GM21447 (cell line): ENCODE measurements around the gene SGMS1.
"Not testable (repeated sequence)": the region's sequence is repeated elsewhere in the genome, so short reads cannot be mapped to it uniquely, and the experiment has no call there.

ENCODE experiments used
- ATAC-seq: cut with Tn5 transposase; IDR thresholded peaks from one replicate; pipeline ENCODE4 v1.9.1; 2021; ENCODE audit not compliant: unreplicated experiment

The SGMS1 gene

DNA sequence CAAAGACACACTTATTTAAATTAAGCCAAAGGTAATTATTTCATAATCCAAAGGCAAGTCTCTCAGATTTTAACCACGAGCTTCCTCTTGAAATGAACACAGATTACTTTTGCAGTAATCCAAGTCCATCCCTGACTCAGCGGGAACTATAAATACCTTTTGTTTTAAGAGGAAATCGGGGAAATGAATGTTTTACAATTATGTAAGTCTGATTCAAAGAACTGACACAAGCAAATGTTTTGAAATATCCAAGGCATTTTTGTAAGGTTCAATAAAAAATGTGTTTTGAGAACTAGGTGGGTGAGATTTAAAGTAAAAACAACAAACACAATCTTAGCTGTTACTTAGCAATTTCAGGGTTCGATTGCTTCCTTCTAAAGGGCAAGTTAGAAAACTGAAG, 192.6 kb downstream of the SGMS1 start:
- no peak for ATAC-seq

DNA sequence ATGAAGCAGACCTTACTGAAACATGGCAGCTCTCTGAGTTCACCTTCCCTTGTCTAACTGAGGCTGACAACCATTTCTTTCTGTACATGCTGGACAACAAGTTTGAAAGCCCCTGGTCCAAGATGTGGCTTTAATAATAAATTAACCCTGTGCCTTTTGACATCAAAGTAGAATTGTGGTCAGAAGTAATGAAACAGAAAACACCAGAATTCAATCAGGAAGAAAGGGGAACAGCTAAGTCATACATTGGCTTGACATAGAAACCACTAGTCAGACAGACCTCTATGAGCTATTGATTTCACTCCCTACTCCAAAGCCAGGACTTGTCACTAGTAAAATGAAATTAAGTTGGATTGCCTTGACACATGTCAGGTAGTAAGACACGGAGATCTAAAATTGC, 197.3 kb downstream of the SGMS1 start:
- ATAC-seq = peak; percentile 74

DNA sequence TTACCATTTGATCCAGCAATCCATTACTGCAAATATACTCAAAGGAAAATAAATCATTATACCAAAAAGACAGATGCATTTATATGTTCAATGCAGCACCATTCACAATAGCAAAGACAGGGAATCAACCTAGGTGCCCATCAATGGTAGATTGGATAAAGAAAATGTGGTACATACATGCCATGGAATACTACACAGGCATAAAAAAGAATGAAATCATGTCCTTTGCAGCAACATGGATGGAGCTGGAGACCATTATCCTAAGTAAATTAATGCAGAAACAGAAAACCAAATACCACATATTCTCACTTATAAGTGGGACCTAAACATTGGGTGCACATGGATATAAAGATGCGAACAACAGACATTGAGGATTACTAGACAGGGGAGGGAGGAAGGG, 198.5 kb downstream of the SGMS1 start:
- ATAC-seq = not testable (repeated sequence)

DNA sequence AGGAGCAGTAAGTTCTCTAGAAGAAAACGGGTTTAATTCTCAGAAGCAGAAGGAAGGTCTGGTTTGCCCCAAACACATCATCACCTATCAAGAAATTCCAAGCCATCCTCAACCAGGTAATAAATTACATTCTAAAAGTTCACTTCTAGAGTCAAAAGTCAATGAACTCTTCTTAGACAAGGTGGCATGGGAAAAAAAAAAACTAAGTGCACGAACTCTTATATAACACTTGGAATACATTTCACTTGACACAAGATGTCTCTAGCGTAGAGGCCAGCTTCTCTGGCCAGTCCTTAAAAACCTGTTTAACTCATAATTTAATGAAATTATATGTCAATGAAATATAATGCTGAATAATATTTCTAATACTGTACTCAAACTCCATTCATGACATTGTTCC, 200.3 kb downstream of the SGMS1 start:
- ATAC-seq = no peak

DNA sequence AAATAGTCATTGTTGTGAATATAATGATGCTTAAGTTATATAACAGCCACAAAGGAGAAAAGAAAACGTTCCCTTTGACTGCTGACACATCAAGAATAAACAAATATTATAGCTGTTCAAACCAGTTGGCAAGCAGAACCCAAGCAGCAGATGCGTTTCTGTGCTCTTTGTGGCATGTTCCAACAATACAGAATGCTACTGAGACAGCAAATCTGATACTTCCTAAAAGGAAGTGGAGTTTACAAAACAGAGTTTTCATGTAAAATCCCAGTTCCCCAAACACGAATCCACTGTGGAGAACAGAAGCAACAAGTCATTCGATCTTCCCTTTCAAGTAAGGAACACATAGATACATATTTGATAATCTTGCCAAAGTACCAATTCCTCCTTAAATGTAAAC, 201.5 kb downstream of the SGMS1 start:
- ATAC-seq = no peak

DNA sequence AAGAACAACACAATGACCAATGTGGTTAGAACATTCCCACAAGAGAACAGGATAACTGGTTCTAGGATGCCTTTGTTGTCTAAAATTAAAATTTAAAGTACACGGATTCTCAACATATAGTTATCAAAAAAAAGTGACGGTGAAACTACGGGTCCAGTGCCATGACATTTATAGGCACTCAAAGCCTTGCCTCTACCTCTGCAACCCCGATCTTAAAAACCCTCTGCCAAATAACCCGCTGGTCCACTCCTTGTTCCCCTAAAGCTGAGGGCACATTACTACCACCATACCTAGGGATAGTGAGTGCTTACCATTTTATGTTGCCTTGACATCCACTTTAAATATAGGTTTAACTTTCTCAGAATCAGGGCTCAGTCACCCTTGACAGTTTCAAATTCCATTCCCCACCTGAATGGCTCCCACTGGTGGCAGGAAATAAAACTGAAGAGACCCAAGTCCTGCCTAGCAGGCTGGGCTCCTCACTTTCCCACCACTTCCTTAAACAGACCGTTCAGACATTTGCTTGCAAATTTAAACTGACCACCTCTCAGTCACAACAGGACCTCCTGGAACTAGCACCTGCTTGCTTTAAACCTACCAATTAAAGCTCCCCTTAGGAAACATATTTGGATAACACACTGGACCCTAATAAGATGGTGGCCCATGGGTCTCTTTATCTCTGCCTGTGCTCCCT, 202.6 kb downstream of the SGMS1 start:
- ATAC-seq = peak; percentile 39

DNA sequence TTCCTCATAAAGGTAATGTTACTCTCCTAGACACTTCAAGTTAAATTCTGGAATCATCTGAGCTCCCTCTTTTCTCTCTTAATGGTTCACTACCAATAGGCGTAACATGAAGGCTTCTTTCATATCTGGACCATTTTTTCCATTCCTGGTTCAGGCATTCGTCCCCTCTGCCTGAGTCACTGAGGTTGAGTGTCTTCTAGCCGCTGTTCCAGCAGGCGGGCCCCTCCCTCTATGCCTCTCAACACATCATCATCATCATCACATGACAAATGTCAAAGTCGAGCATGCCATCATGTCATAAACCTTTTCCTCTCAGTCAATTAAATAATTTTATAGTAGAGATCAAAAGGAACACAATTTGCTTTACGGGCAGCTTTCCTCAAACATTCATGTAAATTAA, 203.6 kb downstream of the SGMS1 start:
- ATAC-seq = no peak

DNA sequence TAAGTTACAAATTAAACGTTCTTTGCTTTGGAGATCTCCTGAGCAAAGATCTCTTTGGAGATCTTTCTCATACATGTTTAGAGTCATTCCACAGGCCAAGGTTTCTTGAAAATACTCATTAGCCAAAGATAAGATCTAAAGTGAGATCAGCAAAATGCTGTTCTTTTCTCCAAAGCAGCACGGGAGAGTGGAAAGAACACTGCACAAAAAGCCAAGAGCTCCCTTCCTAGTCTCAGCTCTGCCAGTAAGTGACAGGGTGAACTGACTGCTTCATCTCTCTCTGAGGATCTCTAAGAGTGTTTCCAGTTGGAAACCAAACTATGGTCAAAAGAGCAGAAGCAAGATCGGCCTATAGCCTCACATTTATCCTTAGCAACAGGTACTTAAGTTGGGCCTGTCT, 204.0 kb downstream of the SGMS1 start:
- no peak for ATAC-seq

DNA sequence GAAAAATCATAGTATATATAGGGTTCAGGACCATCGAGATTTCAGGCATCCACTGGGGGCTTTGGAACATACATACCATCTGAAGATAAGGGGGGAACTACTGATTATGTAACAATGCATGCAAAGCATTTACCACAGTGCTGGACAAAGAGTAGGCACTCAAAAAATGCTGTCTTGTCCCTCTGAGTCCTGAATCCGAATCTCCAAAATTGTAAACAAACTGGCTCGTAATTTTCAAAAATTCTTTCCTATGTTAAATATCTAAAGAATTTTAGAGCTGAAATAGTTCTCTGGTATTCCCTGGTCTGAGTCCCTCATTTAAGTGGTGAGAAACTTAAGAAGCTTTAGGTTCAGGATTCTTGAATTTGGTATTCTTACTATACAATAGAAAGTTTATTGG, 204.7 kb downstream of the SGMS1 start:
- no peak for ATAC-seq

DNA sequence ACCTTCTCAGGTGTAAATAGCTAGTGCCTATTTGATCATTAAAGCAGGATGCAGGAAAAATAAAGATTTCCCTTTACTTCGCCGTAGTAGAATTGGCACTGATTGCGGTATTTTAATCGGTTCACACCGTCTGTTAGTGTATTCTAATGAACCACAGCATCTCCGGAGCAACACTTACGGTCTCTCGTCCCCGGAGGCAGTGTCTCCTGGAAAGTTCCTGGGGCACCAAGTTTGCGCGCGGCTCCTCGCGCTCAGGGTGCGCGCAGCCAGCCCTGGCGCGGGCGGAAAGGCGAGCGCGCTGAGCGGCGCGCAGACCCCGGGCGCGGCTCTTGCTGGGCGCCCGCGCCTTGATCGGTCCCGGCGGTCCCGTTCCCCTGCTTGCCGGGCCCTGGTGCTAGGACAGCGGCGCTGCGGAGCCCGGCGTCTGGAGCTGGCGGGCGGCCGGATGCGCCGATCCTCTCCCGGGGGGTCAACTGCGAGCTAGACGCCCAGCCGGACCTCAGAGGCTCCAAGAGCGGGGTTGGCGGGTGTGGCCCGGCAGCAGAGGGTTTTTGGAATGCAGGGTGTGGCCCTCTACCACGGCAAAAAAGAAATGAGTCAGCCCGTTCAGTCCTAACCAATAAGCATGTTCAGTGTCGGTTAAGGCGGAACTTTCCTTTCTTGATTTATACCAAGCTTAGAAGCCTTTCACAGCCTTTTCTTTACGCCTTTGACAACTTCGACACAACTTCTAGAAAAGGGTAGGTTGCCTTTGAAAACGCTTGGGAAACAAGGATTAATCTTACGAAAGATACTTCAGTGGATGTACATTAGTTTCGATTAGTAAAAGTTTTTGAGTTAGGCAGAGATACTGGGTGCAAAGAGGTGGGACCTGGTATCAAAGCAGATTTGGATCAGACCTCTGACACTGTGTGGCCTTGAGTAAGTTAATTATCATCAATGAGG, 205.6 kb downstream of the SGMS1 start:
- peak; percentile 72 for ATAC-seq

DNA sequence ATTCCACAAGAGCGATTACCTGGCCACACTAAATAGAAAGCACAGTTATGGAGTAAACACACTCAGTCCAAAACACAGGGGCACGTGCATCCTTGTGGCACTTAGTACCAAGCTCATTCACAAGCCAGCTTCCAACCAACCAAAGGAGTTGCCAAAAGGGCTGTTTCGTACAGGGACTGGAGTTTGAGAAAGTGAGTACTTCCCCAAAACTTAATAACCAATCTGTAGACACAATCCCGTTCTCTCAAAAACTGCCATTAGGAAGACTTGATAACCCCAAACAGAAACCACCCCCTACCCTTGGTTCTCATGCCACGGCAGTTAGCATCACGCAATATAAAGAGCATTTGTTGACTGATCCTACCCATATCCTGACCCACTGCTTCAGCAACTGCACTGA, 206.3 kb downstream of the SGMS1 start:
- ATAC-seq = peak; percentile 6

DNA sequence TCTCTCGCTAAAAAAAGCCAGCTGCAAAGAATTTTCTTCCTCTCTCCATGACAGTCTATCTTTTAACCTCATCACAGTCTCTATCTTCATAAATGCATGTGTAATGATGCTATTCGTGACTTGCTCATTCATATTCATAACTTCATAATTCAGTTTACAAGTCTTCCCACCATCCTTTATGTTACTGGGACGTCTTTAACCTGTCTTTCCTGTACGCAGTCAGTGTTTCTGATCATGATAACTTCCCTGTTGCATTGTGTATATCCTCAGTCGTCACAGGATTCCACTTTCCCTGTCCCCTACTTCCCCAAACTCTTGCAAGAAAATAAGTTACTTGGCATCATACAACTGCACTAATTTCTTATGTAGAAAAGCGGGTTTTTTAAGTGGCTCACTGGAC, 206.9 kb downstream of the SGMS1 start:
- no peak for ATAC-seq

DNA sequence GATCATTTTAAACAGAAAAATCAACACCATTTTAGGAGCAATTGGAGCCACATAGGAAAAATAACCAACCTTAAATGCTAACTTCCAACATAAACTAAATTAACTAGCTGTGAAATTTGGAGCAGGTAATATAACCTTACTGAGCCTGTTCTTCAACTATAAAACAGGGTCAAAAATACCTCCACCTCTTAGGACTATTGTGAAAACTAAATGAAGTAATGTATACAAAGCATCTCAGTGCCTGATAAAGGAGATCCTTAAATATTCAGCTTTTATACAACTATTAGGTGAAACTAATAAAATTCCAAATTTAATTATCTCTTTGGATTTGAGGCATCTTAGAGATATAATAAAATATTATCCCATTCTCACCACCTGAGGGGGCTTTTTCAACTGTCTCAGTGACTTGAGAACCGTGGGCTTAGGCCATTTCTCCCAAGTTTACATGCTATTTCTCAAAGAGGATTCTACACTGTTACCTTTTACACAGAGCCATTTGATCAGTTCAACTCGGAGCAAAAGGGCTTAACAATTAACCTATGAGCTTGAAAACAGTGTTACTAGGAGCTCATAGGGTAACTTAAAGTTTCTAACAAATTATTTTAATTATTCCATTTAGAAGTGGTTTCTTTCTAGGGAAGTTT, 207.5 kb downstream of the SGMS1 start:
- no peak for ATAC-seq

DNA sequence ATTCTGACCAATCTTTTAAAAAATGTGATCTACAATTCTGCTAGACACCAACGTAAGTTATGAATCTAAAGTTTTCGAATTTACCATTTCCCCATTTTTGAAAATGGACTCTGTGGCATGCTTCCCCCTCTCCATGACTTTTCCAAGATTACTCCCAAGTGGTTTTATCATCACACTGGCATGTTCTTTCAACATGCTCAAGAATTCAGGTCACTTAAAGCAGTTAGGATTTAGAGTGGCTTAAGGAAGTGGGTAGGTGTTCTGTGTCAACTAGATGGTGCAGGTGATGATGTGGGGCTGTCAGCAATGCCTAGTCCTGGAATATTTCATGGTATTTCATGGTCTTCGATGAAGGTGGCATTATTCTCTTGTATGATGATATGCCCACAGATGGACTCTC, 208.5 kb downstream of the SGMS1 start:
- no peak for ATAC-seq

DNA sequence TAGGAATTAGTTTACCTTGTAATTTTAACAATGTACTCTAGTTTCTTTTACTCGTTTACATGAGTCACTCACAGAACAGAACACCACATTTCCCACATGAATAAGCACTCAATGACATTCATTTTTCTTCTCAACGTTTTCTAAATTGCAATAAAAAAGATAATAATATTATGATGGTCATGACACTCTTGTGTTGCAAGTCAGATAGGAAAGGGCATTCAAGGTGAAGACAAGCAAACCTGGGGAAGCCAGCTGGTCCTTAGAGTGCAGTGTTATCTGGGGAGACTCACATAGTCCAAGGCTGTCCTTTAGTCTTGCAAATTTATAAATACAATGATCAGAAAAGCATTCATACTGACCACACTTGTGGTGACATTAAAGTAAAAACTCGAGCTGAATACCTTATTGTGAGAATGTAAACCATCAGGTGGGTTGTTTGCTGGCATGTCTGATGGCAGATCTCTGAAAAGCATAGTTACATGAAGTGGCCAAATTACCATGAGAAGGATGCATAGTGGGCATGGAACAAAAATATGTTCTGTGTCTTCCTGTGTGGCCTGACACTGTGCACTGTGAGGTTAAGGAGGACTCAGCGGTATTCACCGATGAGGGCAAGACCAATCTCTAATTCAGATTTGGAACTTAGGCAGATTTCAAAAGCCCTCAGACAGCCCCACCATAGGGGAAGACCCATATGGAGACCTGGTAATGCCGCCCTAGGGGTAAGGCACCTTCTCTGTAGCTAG, 213.5 kb downstream of the SGMS1 start:
- ATAC-seq = no peak

DNA sequence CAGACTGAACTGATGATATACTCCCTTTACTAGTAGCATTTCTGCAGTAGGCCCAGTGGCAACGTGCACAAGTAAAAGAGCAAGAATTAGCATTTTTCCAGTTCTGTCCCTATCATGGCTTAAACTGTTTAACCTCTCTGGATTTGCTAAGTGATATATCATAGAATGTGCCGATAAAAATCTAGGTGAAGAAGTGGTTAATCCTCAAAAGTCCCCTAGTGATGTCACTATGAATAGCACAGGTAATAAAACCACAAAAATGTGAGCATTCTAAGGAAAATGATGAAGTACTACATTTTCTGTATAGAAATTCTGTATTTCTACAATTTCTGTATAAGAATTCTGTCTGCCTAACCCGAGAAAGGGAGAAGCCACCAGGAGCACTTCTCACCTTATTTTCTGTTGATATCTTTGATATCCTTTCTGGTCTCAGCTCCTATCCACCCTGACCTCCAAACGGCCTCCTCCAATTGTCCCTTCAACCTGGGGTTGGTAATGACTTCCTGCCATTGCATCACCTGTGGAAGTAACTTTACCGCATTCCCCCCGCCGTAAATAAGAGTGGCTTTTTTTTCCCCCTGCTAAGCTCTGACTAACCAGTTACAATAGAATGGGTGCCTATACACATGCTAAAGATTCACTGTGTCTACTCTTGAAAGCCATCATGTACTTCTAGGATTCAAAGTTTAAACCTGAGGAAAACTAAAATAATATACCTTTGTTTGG, 216.5 kb downstream of the SGMS1 start:
- ATAC-seq = no peak

DNA sequence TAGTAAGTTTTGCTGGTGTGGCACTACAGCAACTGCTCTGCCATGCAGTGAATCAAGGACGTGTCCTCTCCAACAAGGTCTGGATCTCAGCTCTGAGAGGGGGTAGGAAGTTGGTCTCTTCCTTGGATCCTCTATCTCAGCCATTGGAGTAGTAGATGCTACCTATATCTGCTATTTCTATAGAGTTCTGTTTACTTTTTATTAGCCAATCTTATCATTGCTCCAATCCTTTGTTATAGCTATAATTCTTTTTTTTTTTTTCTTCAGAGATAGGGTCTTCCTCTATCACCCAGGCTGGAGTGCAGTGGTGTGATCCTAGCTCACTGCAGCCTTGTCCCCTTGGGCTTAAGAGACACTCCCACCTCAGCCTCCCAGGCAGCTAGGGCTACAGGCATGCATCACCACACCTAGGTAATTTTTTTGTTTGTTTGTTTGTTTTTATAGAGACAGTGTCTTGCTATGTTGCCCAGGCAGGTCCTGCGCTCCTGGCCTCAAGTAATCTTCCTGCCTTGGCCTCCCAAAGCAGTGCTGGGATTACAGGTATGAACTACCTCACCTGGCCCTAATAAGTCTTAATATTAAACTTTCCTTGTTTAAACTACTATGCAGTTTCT, 217.2 kb downstream of the SGMS1 start:
- ATAC-seq = no peak

DNA sequence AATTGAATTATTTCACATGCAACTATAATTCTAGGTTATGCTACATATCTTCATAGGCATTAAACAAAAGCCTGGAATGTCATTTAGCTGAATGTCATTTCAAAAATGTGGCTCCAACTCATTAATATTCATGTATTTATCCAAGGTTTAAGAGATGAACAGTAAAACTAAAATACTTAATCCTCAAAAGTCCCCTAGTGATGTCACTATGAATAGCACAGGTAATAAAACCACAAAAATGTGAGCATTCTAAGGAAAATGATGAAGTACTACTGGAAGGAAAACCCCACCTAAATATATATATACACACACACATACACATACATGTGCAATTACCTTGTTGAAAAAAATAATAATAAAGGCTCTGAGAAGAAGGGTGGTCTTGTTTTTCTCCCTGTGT, 218.0 kb downstream of the SGMS1 start:
- no peak for ATAC-seq

DNA sequence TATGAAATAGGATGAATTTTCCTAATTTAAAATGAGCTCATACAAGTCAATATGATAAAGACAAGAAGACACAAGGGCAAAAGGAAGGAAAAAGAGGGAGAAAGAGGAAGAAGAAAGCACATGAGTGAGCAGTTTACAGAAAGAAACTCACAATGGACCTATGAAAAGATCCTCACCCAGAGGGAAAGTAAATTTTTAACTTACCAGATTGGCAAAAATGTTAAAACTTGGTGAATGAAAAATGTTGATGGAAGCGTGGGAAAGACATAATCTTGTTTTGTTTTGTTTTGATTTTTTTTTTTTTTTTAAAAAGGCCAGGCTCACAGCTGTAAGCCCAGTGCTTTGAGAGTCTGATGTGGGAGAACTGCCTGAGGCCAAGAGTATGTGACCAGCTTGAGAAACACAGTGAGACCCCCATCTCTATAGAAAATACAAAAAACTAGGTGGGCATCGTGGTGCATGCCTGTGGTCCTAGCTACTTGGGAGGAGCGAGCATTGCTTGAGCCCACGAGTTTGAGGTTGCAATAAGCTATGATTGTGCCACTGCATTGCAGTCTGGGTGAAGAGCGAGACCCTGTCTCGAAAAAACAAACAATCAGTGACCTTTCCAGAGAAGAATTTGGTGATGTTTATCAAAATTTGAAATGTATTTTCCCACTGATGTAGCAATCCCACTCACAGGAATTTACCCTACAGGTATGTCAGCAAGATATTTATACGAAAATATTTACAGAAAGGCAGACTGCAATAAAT, 219.6 kb downstream of the SGMS1 start:
- no peak for ATAC-seq
